ENCODE measurements around the gene NMNAT2. TPM values are rescaled to one million over a fixed set of nuclear protein-coding genes. Genes with fewer than 3 reads are reported as not detected.

Gene NMNAT2
- total RNA-seq, 2 donors from 2014 or later, result 0.60 to 1.1 TPM

DNA sequence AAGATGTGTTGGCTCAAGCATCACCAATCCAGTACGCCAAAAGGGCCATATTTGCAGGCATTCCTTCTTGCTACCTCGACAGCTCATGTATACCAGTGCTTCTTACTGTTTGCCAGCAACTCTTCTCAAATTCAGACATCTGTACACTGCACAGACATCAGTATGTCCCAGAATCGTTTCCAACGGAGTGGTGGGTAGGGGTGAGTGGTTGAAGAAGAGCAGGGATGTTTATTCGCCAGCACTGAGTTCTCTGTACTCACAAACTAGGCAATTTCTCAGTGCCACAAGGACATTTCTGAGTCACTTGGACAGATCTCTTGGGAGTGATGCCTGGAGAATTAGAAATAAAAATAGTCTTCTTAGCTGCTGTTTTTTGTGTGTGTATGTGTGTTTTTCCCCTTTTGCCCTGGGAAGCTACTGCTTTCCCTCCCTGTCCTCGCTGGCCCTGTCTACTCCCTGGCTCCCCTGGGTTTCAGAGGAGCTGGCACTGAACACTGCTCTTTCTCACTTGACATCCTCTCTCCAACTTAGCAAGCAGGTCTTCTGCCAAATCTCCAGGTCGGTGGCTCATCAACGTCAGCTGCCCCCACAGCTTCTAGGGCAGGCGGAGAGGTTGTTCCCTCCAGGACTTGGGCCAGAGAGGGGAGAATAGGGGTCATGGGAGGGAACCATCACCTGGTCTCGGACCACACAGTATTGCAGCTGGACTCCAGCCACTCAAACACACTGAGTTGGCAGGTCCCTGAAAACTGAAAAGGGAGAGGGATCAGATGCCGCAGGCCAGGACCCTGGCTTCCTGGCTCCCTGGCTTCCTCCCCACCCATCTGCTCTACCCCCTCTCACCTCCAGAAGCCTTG, 90.5 kb downstream of the NMNAT2 start:
- intact Hi-C loops (cut with DNase I), result loop anchor here in 1 of 2 donors (1.0 kb wide), 1 partner anchor 32 kb away; no protein-coding TSS in a partner anchor
- DNase-seq (ENCODE audit: low spot score), result no peak

DNA sequence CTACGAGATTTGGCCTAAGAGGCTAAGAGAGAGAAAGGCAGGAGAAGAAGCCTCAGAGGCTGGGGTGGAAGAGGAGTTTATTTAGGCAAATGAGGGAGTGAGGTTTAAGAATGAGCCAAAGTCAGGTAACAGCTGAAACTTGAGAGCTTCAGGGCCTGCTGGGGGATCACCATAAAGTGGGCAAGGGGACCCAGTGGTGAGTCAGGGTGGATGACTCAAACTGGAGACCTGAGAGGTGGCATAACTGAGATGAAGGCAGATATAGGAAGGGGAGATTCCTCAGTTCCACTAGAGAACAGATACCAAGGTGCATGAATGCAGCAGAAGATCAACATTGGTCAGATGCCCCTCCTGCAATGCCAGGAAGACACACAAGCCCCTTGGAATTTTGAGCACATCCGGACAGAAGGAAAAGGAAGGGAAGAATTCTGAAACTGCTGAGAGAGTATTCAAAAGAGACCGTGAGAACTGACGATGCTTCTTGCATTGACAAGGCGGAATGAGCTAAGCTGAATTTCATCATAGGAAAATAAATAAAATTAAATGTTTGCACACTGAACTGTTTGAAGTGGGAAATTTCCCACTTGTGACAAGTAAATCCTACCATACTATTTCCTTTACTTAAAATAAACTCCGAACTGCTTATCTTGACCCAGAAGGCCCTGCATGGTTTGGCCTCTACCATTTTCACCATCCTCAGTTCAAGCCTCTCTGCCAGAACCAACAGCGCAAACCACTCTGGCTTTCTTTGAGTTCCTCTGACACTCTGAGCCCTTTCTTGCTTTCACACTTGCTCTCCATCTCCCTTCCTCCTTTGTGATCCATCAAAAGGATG, 94.1 kb downstream of the NMNAT2 start:
- no peak for DNase-seq (ENCODE audit: low spot score)
- intact Hi-C loops (cut with DNase I), result no loop called here

DNA sequence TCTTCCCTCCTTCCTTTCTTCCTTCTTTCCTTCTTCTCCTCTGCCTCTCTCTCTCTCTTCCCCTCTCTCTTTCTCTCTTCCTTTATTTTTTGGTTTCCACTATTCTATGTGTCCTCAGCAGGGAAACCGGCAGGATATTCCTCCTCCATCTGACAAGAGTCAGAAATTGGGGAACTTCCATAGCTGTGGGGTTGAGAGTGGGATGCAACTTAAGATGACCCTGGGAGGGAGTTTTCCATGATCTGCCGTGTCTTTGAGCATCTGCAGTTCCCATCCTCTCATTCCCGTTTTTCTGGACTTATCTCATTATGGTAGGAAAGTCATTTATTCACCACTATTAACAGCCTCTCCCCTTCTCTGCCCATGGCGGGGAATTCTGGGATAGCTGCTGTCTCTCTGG, 98.6 kb downstream of the NMNAT2 start:
- no peak for DNase-seq (ENCODE audit: low spot score)
- intact Hi-C loops (cut with DNase I), result loop anchor here (2.0 kb wide), 2 partner anchors 37 to 39 kb away; no protein-coding TSS in a partner anchor

DNA sequence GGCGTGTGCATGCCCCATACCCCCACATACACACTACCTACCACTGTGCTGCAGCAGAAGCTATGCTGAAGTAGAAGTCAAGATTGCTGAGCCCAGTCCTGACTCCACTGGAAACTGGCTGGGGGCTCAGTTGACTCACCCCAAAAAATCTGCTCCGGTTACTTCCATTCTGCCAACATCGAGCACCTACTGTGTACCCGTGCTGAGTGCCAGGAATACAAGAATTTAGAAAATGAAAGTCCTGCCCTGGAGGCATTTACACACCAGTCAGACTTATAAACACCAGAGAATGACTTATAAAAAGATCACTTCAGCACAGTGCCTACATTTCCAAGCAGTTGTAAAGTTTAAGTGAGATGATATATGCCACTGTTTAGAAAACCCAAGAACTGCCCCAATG, 99.1 kb downstream of the NMNAT2 start:
- intact Hi-C loops (cut with DNase I), result loop anchor here (2.0 kb wide), 2 partner anchors 36 to 38 kb away; no protein-coding TSS in a partner anchor
- DNase-seq (ENCODE audit: low spot score), result no peak

DNA sequence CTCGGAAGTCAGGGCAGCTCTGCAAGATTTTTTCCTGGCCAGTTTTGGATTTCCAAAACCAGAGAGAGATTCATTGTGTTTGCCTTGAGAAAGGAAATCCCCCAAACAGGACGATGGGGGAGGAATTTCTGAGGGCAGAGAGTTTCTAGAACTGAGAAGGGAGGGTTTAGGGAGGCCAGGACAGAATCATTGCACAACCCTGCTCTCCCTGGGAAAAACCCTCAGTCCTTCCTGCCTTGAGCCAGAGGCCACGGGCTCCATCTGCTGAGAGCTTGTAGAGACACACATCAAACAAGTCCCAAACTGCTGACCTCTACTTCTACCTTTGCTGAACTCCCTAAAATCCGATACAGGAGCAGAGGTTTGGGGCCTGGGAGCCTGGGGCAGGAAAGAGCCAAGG, 99.7 kb downstream of the NMNAT2 start:
- intact Hi-C loops (cut with DNase I), result loop anchor here (2.0 kb wide), 2 partner anchors 36 to 38 kb away; no protein-coding TSS in a partner anchor

DNA sequence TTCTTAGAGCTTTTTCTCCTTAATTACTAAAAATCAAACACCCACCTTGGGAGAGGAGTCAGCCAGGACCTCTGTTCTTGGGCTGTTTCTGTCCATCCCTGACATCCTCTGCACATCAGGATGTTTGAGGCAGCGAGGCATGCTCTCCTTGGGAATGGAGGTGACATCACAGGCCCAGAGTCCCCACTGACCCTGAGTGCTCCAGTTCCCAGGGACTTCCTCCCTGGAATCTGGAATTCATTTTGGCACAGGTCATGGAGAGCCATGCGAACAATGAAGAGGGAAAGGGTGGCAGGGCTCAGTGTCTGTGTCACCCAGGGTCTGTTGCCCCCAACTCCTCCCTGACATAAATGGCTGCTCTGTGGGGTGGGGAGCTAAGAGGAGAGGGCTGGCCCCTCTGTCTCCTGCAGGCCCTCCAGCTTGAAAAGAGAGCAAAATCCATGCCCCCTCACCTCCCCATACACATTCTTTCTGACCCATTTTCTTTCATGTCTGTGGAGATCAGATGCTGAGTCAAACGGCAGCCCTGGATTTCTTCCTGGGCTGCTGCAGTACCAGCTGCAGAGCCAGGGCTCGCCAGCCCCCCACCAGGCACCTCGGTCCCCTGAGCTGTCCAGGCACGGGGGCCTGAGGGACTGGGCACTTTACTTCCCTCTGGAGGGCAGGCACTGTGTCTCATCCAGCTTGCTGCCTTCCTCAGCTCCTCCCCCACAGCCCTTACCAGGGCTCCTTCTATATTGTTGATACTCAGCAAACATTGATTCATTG, 102.0 kb downstream of the NMNAT2 start:
- intact Hi-C loops (cut with DNase I), result no loop called here
- DNase-seq (ENCODE audit: low spot score), result no peak

More for the DNA sequence above, 99.7 kb downstream of the NMNAT2 start:
- DNase-seq (ENCODE audit: low spot score), result peak; percentile 92

DNA sequence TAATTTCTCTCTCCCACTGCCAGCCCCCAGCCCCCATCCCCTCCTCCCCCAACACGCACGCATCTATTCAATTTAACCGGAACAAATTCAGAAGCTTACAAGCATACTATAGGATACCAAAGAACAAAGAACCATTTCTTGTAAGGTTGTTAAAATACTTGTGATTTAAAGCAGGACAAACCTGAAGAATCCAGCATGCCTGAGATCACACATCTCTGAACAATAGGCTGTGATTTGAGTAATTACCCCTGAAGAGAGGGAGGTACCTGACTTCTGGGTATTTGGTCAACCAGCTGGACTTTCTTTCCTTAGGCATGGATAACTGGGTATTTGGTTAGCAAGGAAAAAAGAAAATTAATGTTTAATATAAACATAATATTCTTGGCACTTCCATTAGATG, 105.1 kb downstream of the NMNAT2 start:
- intact Hi-C loops (cut with DNase I), result no loop called here
- DNase-seq (ENCODE audit: low spot score), result no peak

DNA sequence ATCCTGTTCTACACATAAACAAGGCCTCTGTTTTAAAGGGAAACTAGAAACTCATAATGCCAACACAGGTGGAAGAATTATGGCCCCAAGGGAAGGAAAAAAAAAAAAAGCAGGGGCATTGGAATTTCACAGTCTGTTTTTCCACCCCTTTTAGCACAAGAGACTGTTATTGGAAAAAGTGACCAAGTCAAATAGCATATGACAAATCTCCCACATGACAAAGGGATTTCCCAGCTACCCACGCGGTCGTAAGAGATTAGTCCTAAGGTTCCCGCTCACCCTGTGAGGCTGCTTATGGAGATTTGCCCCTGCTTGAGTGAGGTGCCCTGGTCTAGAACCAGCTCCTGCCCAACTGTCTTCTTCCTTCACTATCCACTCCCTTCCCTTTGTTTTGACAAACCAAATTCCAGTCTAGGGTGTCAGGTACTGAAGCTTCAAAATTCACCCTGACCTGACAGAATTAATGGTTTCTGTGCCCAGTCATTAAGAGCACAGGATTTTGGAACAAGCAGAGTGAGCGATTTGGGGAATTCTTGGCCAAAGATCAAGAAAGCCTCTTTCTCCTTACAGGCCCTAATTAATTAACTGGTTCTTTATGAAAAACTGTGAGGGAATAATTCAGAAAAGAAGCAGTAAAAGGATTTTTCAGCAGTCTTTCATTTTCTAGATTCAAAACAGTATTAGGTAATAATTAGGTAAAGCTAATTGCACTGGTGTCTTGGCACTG, 107.3 kb downstream of the NMNAT2 start:
- intact Hi-C loops (cut with DNase I), result no loop called here
- DNase-seq (ENCODE audit: low spot score), result no peak

DNA sequence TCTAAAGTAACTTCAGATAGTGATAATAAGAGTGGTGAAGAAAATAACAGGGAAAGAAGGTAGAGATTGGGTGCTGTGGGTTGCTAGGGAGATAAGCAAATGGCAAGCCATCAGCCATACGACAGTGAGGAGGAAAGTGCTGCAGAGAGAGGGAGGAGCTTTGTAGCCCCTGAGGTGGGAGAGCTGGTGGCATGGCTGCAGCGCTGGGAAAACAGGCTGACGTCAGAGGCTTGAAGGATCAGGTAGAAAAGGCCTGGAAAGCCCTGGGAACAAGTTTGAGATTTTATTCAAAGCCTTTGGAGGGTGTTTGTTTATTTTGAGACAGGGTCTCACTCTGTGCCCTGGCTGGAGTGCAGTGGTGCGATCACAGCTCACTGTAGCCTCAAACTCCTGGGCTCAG, 109.5 kb downstream of the NMNAT2 start:
- DNase-seq (ENCODE audit: low spot score), result no peak
- intact Hi-C loops (cut with DNase I), result no loop called here

DNA sequence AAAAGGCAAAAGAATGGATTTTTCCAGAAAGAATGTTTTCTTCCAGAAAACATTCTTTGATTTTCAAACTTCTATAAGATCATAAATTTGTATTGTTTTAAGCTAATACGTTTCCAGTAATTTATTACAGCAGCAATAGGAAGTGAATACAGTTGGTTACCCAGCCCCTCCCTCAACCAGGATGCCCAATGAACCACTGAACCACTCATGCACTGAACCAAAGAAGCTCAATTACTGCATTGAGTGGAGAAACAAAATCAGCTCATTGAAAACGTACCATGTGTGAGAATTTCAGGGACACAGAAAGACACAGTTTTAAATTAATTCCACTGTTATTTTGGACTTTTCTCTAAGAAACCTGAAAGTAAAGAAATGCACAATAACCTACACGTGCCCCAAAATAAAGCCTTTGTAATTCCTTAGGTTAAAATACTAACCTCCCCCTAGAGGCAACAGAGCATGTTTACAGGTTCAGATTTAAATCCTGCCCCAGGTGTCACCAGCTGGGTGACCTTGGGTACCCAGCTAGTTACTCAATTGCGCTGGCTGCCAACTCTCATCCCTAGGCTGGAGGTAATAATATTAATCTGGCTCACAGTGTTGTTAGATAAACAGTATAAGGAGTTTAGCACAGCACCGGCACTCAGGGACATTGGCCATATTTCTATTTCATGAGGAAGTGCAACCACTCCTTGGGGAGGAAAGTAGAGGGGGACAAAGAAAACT, 111.7 kb downstream of the NMNAT2 start:
- intact Hi-C loops (cut with DNase I), result no loop called here
- DNase-seq (ENCODE audit: low spot score), result no peak

DNA sequence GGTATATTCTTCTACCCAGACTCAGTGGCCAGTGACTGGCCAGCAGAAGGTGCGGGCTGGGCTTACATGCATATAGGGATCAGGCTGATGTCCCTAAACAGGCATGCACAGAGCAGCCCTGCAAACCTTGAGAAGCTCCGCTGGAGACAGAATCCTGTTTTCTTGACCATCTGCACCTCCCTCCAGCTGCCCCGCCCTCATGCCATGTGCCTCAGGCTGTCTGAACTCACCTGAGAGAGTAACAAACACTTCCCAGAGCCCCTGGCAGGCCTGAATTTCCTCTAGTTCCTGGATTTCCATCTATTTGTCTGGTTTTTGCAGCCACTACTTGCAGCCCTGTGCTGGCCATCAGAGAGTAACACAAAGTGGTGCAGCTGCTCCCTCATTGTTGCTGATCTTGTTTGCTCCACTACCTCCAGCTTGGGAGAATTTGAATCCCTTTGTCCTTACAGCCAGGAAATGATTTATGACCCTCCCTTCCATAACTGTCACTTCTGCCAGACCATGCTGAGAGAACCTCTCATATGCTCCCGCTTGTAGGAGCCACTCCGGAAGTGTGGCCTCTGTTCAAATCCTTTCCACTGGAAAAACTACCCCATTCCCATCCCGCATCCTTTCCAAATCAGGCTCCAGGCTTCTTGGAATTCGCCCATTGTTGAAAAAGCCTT, 113.6 kb downstream of the NMNAT2 start:
- intact Hi-C loops (cut with DNase I), result no loop called here

DNA sequence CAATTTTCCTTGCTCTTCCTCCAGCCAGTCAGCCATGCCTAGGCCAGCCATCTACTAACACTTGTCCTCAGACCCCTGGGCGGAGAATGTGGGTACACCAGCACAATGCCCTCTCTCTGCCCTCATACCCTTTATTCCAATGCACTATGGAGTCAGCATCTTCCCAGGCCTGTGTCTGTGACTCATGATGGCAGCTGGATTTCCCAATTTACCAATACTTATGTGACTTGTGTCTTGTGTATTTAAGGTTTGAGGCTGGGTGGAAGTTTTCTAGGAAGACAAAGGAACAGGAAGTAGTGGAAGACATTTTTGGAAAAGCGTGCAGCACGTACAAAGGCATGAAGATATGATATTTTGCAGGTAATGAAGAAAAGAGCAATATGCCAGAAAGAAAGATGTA, 114.3 kb downstream of the NMNAT2 start:
- intact Hi-C loops (cut with DNase I), result no loop called here
- no peak for DNase-seq (ENCODE audit: low spot score)

More for the DNA sequence above, 113.6 kb downstream of the NMNAT2 start:
- DNase-seq (ENCODE audit: low spot score), result no peak

DNA sequence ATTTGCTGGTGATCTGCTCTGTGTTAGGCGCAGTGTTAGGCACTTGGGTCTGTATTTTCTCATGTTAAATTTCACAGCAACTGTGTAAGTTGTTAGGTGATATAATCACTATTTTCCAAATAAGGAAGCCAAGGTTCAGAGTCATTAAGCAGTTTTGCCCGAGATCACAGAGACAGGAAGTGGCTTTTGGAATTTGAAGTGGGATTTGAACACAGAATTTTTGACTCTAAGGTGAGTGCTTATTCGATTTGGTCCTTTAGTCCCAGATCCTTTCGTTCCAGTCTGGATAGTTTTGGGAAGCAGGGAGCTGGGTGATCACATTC, 114.9 kb downstream of the NMNAT2 start:
- intact Hi-C loops (cut with DNase I), result no loop called here

DNA sequence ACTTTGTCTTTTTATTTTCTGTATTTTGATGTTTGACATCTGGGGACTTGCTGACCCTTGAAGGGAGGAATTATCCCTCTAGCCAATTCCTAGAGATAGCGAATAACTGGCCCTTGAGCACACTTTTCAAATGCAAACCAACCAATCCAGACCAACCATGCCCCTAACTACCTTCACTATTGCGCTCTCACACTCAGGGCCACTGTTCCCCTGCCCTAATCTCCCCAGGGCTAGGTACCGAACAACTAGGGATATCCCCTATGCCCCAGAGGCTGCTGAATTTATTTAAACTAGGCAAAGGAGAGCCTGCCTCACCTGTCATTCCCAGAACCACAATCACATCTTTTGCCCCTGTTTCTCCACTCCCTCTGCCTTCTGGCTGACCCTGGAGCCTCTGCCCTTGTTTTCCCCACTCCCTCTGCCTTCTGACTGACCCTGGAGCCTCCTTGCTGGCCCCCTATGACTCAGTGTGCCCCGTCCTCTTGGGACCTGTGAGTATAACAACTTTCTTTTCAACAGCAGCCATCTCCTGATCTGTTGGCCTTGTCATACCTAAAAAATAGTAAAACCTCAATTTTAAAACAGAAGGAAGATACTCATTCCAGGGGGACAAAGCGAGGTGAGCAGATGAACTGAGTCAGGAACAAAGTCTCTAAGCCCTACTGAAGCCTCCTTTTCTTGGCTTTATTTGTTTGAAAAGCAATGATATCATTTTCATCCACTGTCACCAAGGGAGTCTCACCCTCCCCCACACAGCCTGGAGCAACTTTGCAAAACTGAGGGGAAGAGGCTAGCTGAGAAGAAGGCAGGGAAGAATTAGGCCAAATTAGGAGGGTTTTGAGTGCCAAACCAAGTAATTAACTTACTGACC, 115.5 kb downstream of the NMNAT2 start:
- intact Hi-C loops (cut with DNase I), result no loop called here
- no peak for DNase-seq (ENCODE audit: low spot score)

More for the DNA sequence above, 114.9 kb downstream of the NMNAT2 start:
- no peak for DNase-seq (ENCODE audit: low spot score)

DNA sequence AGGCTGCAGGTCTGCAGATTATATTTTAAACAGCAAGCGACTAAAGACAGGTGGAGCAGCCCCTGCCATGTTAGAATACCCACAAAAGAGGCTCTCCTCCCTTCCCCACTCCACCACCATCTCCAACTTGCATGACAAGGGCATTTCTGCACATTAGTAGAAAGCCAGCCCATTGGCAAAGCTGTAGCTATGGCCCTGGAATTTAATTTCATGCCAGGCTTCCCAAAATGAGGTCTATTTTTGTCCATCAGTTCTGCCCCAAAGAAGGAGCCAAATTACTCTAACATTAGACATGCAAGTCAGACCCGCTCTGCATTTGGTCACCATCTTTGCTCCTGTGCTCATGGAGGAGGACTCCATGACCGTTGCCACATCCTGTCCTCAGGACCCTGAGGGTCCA, 116.9 kb downstream of the NMNAT2 start:
- DNase-seq (ENCODE audit: low spot score), result no peak
- intact Hi-C loops (cut with DNase I), result no loop called here

DNA sequence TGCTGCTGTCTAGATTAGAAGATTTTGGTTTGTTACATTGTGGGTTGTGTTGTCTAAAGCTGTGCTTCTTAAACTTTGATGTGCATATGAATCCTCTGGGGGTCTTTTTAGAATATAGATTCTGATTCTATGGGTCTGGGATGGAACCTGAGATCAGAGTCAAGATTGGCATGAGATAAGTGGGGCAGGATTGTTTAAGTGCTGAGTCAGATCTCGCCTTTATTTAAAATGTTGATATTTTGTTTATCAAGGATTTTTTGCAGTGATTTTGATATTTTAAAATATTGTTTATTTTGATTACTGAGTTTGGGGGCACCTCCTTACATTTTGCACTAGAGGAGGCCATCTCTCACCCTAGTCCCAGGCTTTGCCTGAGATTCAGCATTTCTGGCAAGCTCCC, 117.4 kb downstream of the NMNAT2 start:
- intact Hi-C loops (cut with DNase I), result no loop called here

DNA sequence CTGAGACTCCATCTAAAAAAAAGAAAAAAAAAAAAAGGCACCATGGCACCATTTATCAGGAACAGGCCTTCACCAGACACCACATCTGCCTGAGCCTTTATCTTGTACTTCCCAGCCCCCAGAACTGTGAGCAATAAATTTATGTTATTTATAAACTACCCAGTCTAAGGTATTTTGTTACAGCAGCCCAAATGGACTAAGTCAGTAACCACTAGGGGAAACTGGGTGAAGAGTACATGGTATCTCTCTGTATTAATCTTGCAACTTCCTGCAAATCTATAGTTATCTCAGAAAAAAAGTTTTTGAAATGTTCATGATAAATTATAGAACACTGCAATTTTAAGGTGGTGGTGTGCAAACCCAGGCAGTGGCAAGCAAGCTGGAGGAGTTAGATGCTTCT, 117.8 kb downstream of the NMNAT2 start:
- no peak for DNase-seq (ENCODE audit: low spot score)
- intact Hi-C loops (cut with DNase I), result no loop called here

More for the DNA sequence above, 117.4 kb downstream of the NMNAT2 start:
- no peak for DNase-seq (ENCODE audit: low spot score)
